GM12874 (cell line): ENCODE data around the gene FLNB.

ENCODE experiments used
- TF ChIP-seq, protein P1 (sequence below): IDR thresholded peaks from 2 replicates; pipeline ENCODE4 v1.5.1; 2011; ENCODE audit warnings: low read depth, mild to moderate bottlenecking, control low read depth, low read length, moderate library complexity; ENCODE audit not compliant: insufficient read depth

Gene FLNB

DNA sequence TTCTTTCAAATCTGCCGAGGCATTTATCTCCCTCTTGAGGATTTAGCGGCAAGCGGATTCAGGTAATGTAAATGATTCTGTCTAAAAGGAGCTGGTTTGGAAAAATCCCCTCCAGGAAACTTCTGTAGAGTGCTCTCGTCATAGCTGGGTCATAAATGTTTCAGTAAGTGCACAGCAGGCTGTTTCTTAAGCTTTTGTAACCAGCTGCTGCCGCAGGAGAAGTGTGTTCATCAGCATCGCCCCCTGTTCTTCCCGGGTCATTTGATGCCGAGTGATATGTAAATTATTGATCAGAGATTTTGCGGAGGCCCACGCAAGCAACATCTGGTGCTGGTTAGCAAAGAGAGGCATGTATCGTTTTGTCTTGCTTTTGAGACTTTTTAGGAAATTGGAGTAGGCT, 149.5 kb downstream of the FLNB start:
- TF ChIP-seq, protein P1, sequence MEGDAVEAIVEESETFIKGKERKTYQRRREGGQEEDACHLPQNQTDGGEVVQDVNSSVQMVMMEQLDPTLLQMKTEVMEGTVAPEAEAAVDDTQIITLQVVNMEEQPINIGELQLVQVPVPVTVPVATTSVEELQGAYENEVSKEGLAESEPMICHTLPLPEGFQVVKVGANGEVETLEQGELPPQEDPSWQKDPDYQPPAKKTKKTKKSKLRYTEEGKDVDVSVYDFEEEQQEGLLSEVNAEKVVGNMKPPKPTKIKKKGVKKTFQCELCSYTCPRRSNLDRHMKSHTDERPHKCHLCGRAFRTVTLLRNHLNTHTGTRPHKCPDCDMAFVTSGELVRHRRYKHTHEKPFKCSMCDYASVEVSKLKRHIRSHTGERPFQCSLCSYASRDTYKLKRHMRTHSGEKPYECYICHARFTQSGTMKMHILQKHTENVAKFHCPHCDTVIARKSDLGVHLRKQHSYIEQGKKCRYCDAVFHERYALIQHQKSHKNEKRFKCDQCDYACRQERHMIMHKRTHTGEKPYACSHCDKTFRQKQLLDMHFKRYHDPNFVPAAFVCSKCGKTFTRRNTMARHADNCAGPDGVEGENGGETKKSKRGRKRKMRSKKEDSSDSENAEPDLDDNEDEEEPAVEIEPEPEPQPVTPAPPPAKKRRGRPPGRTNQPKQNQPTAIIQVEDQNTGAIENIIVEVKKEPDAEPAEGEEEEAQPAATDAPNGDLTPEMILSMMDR, result no peak

DNA sequence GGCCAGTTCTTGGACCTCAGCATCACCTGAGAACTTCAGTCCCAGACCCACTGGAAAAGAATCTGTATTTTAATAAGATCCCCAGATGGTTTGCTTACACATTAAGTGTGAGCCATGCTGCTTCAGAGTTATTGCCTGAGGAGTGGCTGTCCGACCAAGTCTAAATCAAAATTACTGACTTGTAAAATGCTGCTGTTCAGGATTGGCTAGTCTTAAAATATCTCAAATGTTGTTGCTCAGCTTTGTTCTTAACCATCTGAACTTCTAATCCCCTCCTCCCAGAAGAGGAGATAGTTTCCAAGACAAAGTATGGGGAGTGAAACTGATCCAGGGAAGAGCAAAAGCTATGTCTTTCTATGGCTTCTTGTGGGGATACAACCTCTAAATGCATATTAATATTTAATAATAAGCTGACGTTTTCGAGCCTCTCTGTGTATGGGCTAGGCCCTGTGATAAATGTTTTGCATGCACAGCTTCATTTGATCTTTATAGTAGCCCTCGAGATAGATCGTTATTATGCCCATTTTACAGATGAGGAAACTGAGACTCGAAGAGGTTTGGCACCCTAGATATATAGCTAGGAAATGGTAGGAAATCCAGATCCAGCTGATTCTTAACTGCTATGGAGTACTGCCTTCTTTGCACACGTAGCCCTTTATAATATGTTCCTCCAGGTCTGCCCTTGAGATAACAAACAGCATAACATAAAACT, 150.4 kb downstream of the FLNB start:
- TF ChIP-seq, protein P1, result no peak

DNA sequence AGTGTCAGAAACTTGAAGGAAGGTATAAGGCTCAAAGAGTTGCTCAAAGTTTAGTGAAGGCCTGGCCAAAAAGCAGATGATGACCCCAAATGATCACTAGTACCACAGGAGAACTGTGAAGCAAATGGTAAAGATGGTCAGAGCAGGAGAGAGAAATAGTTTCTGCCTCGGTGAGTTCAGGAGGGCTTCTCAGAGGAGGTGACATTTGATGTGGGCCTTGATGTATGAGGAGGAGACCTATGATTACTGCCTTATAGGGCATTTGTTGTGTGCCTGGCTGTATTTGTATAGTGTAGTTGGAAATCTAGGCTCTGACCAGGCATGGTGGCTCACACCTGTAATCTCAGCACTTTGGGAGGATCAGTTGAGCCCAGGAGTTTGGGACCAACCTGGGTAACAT, 152.2 kb downstream of the FLNB start:
- TF ChIP-seq, protein P1, result no peak

DNA sequence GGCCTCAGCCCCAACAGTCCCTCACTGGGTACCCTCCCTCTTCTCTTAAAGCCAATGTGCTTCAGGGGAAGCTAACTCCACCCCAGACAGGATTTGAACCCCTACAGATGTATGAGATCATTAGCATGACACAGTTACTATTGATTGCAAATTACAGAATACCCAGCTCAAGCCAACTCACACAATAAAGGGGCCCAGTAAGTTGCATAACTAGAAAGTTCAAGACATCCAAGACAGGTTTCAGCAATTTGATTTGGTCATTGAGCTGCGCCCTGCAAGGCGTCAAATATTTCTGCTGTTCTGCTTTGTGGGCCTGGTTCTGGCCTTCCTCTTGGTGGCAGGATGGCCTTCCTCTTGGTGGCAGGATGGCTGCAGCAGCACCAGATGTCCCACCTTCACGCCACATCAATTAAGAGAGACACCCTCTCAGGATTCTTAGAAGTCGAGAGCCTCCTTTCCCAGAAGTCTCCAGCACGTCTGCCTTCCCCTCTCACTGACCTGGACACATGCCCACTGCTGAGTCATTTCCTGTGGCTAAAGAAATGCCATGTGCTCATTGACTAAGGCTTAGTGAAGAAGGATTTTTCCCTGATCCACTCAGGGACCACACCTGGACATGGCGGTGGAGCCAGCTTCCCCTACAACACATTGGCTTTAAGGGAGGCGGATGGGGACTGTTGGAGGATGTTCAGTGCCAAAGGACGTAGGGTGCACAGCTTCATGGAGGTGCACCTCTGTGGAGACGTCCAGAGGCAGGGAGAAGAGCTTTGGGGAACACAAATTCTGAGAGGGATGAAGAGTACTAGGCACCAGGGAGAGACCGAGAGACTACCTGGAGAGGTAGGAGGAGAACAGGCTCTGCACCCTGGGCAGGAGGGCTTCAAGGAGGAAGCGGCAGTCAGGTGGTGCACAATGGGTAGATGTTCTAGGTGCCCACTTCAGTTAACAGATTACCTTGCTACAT, 153.5 kb downstream of the FLNB start:
- TF ChIP-seq, protein P1, result no peak

DNA sequence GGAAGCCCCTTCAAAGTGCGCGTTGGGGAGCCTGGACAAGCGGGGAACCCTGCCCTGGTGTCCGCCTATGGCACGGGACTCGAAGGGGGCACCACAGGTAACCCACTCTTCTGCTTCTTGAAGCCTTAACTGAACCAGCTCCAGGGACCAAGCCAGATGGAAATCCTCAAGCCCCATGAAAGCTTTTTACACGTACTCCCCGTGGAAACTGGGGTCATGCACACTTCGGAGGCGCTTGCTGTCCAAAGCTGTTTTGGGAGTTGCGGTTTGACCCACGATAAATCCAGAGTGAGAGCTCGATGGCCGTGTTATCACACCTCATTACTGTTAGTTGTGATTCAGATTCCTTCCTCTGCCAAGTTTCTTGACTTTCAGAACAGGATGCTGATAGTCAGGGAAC, 155.0 kb downstream of the FLNB start:
- TF ChIP-seq, protein P1, result no peak

DNA sequence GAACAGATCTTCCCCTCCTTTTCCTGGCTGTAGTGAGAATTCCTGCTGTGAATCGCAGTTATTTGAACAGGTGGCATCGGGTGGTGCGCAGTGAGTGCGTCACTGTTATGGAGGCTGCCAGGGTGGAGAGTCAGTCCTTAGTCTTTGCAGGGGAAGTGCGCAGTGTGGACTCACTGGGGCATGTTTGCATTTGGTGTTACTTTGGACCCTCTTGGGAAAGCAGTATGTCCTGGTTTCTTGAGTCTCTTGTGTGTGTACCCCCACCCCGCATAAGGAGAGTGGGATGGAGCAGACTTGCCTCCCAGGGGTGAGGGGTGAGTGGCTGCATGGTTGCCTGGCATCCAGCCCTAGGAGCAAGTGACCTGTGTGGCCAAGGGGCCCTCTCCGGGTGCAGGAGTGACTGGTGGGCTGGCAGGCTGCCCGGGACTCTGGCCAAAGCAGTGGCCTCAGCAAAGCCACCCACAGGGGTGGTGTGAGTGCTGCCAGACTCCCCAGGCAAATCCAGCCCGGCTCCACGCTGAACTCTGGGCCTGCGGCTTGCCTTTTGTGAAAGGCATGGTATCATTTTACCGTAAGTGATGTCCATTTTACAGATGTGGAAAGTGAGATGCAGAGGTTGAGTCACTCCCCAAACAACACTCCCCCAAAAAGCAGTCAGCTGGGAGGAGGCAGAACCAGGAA, 156.1 kb downstream of the FLNB start:
- TF ChIP-seq, protein P1, result no peak
